ENCODE data around the gene PXDN. TPM values are rescaled to one million over a fixed set of nuclear protein-coding genes. Genes with fewer than 3 reads are reported as not detected.

The PXDN gene
- total and polyA plus RNA-seq, 10 of the 15 experiments (the other 5 are each of a cell fraction or from before 2014, with no cell fraction given), result 0.12 to 0.69 (median 0.23) TPM; not detected in 5

- TF ChIP-seq EGR1 (IDR thresholded peaks at IDR 0.05; ENCODE audit: borderline replicate concordance in 1 of 2, low read depth in 2 of 2, low read length in 2 of 2), result no peak
- no peak for TF ChIP-seq RCOR1 (conservative IDR thresholded peaks at IDR 0.05; ENCODE audit: low read depth, low read length)
- no peak for TF ChIP-seq DPF2 (IDR thresholded peaks at IDR 0.05)
- TF ChIP-seq IKZF1 (conservative IDR thresholded peaks at IDR 0.05), result no peak
- TF ChIP-seq USF1 (IDR thresholded peaks at IDR 0.05; ENCODE audit: borderline replicate concordance, extremely low read length, insufficient read depth, low read depth, low read length), result no peak
Measured at GRCh38 chr2:1676091-1676912, 68.0 kb downstream of the PXDN start (continued).

- FAIRE-seq, result no peak
- no TSS peak for BruUV-seq (replicated peaks)
Measured at GRCh38 chr2:1675633-1676032, 68.7 kb downstream of the PXDN start.

More at GRCh38 chr2:1675633-1676032, 68.7 kb downstream of the PXDN start:
- Histone ChIP-seq H3K27ac (ENCODE audit: control insufficient read depth, insufficient read depth) (no peak overlapping the region), H3K9me3 (replicated peaks; ENCODE audit: control insufficient read depth, insufficient read depth, low read length) (no peaks in the 10 kb centered on the region; the same call in 2 of the 3 replicates), H3K4me2 (ENCODE audit: control insufficient read depth, insufficient read depth) (no peak overlapping the region), H3K4me1 (ENCODE audit: control insufficient read depth, insufficient read depth, low read length) (no peaks in the 10 kb centered on the region), H4K20me1 (ENCODE audit: control insufficient read depth, insufficient read depth) (no peaks in the 10 kb centered on the region), H3K9ac (ENCODE audit: control insufficient read depth, insufficient read depth, low read length) (no peak overlapping the region), H3K79me2 (ENCODE audit: control insufficient read depth, insufficient read depth, low read length) (no peaks in the 10 kb centered on the region), H2AFZ (ENCODE audit: control insufficient read depth, low read depth, low read length) (no peak overlapping the region), H3K4me3 (no peak overlapping the region), H3K36me3 (ENCODE audit: control insufficient read depth in 2 of 2, insufficient read depth in 2 of 2, low read length in 1 of 2) (no peaks in the 10 kb centered on the region), H3K27me3 (replicated peaks in 1 of 2; ENCODE audit: control insufficient read depth in 2 of 2, insufficient read depth in 2 of 2, low read length in 1 of 2) (no peaks in the 10 kb centered on the region)
- no peak for DNase-seq (ENCODE audit: low read depth, low spot score)
- intact Hi-C loops (cut with micrococcal nuclease; ENCODE audit: unreplicated experiment) (no loop called here), in situ Hi-C loops (cut with MboI) (no loop called here)
- POLR2A ChIA-PET, result no interaction called here
- TF ChIP-seq BCL3 (IDR thresholded peaks at IDR 0.05; ENCODE audit: borderline replicate concordance, insufficient read depth, low read depth, low read length, poor library complexity, severe bottlenecking) (peak; percentile 60), NR2F1 (conservative IDR thresholded peaks at IDR 0.05) (no peak)
- WGBS (ENCODE audit: insufficient coverage, insufficient replicate concordance, low lambda C conversion rate, missing lambda C conversion rate), result 54% methylated on average over 8 of the region's 8 CpGs
- CTCF ChIA-PET, result no interaction called here
- SMC1A ChIA-PET (ENCODE audit: uncharacterized antibody, unreplicated experiment), result no interaction called here
- RAD21 ChIA-PET (ENCODE audit: unreplicated experiment), result no interaction called here
- no peak for ATAC-seq

Data from GM12878 (cell line).